ENCODE measurements around the gene MGAT3. TPM values are rescaled to one million over a fixed set of nuclear protein-coding genes. Genes with fewer than 3 reads are reported as not detected.

The MGAT3 gene
- total RNA-seq, 2 experiments from 2014 or later: 0.17 TPM; not detected in 1

DNA sequence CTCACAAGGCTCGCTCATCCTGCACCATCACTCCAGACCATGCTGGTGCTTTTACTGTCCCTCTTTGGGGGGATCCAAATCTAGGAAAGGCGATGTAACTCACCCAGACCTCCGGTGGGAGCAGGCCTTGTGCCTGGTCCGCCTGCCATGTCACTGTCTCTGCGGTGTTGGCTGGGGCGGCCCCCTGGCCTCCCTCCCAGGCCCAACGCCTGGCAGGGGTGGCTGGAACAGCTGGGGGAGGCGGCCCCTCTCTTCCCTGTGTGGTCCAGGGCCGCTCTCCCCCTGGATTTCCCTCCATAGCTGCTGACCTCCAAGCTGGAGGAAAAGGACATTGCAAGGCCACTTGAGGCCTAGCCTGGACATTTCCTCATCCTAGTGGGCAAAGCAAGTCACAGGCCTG lies 11.1 kb upstream of the MGAT3 start:
- Histone ChIP-seq H3K27me3 (ENCODE audit: control insufficient read depth in 1 of 2, insufficient read depth in 2 of 2, low read length in 2 of 2) (no peaks in the 10 kb centered on the region), H3K36me3 (ENCODE audit: insufficient read depth, low read length) (no peaks in the 10 kb centered on the region), H3K4me3 (ENCODE audit: low read length) (no peak overlapping the region), H3K9me3 (ENCODE audit: control insufficient read depth in 1 of 2, insufficient read depth in 1 of 2, low read length in 2 of 2) (no peaks in the 10 kb centered on the region), H3K27ac (ENCODE audit: low read depth in 1 of 2, low read length in 2 of 2) (no peak overlapping the region), H3K4me1 (ENCODE audit: insufficient read depth, low read length) (peaks cover 29% of the 10 kb centered on the region)
- no peaks in the 10 kb centered on the region for H3K9me3 Mint-ChIP-seq
- H3K4me3 Mint-ChIP-seq: no peak overlapping the region
- H3K4me1 Mint-ChIP-seq (ENCODE audit: low read depth): peaks cover 23% of the 10 kb centered on the region
- no peaks in the 10 kb centered on the region for H3K36me3 Mint-ChIP-seq (ENCODE audit: low read depth)
- H3K27ac Mint-ChIP-seq: no peak overlapping the region
- intact Hi-C loops (cut with DNase I, micrococcal nuclease): no loop called here
- ATAC-seq (ENCODE audit: poor library complexity) (no peak), DNase-seq (no peak)
- peaks cover 5% of the 10 kb centered on the region for H3K27me3 Mint-ChIP-seq
- CTCF ChIA-PET: no interaction called here
- TF ChIP-seq, protein P1, sequence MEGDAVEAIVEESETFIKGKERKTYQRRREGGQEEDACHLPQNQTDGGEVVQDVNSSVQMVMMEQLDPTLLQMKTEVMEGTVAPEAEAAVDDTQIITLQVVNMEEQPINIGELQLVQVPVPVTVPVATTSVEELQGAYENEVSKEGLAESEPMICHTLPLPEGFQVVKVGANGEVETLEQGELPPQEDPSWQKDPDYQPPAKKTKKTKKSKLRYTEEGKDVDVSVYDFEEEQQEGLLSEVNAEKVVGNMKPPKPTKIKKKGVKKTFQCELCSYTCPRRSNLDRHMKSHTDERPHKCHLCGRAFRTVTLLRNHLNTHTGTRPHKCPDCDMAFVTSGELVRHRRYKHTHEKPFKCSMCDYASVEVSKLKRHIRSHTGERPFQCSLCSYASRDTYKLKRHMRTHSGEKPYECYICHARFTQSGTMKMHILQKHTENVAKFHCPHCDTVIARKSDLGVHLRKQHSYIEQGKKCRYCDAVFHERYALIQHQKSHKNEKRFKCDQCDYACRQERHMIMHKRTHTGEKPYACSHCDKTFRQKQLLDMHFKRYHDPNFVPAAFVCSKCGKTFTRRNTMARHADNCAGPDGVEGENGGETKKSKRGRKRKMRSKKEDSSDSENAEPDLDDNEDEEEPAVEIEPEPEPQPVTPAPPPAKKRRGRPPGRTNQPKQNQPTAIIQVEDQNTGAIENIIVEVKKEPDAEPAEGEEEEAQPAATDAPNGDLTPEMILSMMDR (IDR thresholded peaks at IDR 0.05): no peak
- POLR2A ChIA-PET: interaction anchor here (2.2 kb wide), 1 partner anchor 126 kb away, joined by 8 read pairs; the partner anchor contains the start of gene RPL3

DNA sequence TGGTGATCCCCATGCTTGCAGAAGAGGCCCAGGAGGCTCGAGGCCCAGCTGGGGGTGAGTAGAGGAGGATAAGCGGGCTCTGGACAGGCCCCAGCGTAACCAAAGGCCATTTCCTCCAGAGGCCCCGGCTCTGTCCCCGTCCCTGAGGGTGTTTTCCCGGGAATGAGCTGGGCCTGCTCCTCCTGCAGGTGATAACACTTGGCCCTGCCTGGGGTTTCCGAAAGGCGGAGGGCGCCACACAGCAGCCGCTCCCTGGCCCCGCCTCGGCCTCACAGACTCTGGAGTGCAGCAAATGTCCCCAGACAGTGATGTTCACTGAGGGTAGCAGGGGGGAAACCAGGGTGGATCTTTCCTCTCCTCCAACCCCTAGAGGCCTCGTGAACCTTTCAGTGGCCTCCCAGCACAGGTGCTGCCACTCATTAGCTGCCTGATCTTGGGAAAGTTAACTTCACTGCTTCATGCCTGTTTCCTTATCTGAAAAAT lies 10.5 kb upstream of the MGAT3 start:
- Histone ChIP-seq H3K27me3 (ENCODE audit: control insufficient read depth in 1 of 2, insufficient read depth in 2 of 2, low read length in 2 of 2) (no peaks in the 10 kb centered on the region), H3K9me3 (ENCODE audit: control insufficient read depth in 1 of 2, insufficient read depth in 1 of 2, low read length in 2 of 2) (no peaks in the 10 kb centered on the region), H3K4me3 (ENCODE audit: low read length) (no peak overlapping the region), H3K27ac (ENCODE audit: low read depth in 1 of 2, low read length in 2 of 2) (no peak overlapping the region), H3K36me3 (ENCODE audit: insufficient read depth, low read length) (no peaks in the 10 kb centered on the region), H3K4me1 (ENCODE audit: insufficient read depth, low read length) (peaks cover 29% of the 10 kb centered on the region)
- H3K36me3 Mint-ChIP-seq (ENCODE audit: low read depth): no peaks in the 10 kb centered on the region
- DNase-seq: no peak
- no peak overlapping the region for H3K27ac Mint-ChIP-seq
- peak; percentile 46 for ATAC-seq (ENCODE audit: poor library complexity)
- ChIA-PET POLR2A (interaction anchor here (0.7 to 2.2 kb wide), 6 partner anchors 9 to 598 kb away, joined by 4 to 13 read pairs (median 6); partner anchors contain the start of genes RPL3 and TAB1), CTCF (interaction anchor here (0.9 to 2.2 kb wide), 2 partner anchors 47 to 83 kb away, joined by 5 to 8 read pairs; partner anchors contain the start of gene TAB1)
- H3K9me3 Mint-ChIP-seq: no peaks in the 10 kb centered on the region
- intact Hi-C loops (cut with DNase I, micrococcal nuclease): no loop called here
- peaks cover 23% of the 10 kb centered on the region for H3K4me1 Mint-ChIP-seq (ENCODE audit: low read depth)
- H3K4me3 Mint-ChIP-seq: no peak overlapping the region
- peaks cover 2% of the 10 kb centered on the region for H3K27me3 Mint-ChIP-seq
- TF ChIP-seq, protein P1 (IDR thresholded peaks at IDR 0.05): no peak

DNA sequence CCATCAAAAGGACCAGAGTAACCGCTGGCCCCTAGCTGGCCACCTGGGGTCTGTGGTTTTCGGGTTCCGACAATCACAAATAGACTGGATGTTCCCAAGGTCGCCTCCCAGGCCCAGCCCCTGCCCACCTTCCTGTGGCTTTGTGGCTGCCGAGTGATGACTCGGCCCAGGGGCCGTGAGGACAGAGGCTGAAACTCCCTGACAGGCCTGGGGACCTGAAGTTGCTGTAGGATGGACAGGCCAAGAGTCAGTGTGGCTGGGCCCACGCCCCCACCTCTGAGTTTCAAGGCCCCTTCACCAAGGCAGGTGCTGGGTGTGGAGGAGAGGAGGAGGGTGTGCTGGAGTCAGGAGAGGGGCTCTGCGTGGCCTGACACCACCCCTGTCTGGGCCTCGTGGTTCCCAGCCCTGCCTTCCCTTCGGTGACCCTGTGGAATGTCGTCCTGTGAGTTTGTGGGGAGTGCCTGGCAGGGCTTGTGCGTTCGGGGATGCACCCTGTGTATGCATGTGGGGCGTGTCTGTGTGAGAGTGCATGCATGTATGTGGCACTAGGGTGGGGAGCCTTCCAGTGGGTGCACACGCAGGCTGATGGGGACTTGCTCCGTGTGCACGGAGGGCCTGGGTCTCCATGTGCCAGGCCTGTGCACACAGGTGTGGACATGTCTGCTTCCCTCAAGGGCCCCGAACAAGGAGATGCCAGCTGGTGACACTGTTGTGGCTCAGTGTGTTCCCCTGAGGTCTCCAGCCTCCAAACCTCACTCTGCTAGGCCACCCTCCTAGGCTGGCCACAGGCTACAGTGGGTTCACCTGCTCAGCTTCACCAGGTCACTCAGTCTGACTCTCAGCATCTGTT lies 8.4 kb upstream of the MGAT3 start:
- TF ChIP-seq, protein P1 (IDR thresholded peaks at IDR 0.05): no peak
- ATAC-seq (ENCODE audit: poor library complexity) (no peak), DNase-seq (no peak)
- ChIA-PET CTCF (interaction anchor here (0.7 to 2.2 kb wide), 2 partner anchors 49 to 445 kb away, joined by 4 to 8 read pairs; partner anchors contain the start of gene TAB1), POLR2A (interaction anchor here (2.2 kb wide), 1 partner anchor 36 kb away, joined by 13 read pairs; no protein-coding TSS in a partner anchor)
- Histone ChIP-seq H3K36me3 (ENCODE audit: insufficient read depth, low read length) (no peaks in the 10 kb centered on the region), H3K27me3 (ENCODE audit: control insufficient read depth in 1 of 2, insufficient read depth in 2 of 2, low read length in 2 of 2) (no peaks in the 10 kb centered on the region), H3K27ac (ENCODE audit: low read depth in 1 of 2, low read length in 2 of 2) (no peak overlapping the region), H3K4me3 (ENCODE audit: low read length) (no peak overlapping the region), H3K9me3 (ENCODE audit: control insufficient read depth in 1 of 2, insufficient read depth in 1 of 2, low read length in 2 of 2) (no peaks in the 10 kb centered on the region), H3K4me1 (ENCODE audit: insufficient read depth, low read length) (peaks cover 29% of the 10 kb centered on the region)
- H3K27ac Mint-ChIP-seq: no peak overlapping the region
- H3K36me3 Mint-ChIP-seq (ENCODE audit: low read depth): no peaks in the 10 kb centered on the region
- intact Hi-C loops (cut with DNase I, micrococcal nuclease): no loop called here
- no peaks in the 10 kb centered on the region for H3K27me3 Mint-ChIP-seq
- H3K4me1 Mint-ChIP-seq (ENCODE audit: low read depth): peaks cover 23% of the 10 kb centered on the region
- no peaks in the 10 kb centered on the region for H3K9me3 Mint-ChIP-seq
- H3K4me3 Mint-ChIP-seq: no peak overlapping the region
